ENCODE results near the gene PPP4C.

DNA sequence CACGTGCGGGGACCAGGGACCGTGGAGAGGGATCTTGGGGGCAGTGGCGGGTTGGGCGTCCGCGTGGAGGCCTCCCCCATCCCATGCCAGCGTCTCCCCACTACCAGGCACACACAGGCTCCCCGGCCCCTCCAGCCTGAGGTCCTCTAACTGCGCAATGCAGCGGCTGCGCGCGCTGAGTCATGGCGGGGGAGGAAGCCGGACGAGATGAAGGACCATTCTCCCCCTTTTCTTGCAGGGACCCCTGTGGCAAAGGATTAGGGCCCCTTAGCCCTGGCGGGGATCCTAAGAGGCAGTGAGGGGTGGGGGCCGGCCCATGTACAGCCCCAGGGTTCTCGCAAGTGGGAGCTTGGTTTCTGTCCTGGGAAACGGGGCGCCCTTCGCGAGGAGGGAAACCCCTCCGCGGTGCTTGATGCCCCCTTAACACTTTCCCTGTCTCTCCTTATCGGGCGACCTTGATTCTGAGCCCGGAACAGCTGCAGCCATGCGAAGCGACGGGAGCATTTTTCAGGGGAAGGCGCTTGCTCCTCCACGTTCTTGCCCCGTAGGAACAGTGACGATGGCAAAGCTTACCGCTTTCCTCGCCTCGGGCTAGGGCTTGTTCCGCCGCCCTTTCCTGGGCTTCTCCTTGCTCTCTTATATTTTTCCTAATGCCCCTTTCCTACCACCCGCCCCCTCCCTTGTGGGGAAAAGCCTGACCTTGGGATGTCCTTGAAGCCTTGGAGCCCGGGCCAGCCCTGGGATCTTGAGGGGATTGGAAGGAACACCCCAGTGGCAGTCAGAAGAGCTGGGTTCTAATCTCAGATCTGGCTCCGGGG, 9.6 kb upstream of the PPP4C start:
- TF ChIP-seq, protein P1, sequence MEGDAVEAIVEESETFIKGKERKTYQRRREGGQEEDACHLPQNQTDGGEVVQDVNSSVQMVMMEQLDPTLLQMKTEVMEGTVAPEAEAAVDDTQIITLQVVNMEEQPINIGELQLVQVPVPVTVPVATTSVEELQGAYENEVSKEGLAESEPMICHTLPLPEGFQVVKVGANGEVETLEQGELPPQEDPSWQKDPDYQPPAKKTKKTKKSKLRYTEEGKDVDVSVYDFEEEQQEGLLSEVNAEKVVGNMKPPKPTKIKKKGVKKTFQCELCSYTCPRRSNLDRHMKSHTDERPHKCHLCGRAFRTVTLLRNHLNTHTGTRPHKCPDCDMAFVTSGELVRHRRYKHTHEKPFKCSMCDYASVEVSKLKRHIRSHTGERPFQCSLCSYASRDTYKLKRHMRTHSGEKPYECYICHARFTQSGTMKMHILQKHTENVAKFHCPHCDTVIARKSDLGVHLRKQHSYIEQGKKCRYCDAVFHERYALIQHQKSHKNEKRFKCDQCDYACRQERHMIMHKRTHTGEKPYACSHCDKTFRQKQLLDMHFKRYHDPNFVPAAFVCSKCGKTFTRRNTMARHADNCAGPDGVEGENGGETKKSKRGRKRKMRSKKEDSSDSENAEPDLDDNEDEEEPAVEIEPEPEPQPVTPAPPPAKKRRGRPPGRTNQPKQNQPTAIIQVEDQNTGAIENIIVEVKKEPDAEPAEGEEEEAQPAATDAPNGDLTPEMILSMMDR (IDR thresholded peaks at IDR 0.05) = no peak
- no peak for TF ChIP-seq POLR2A (IDR thresholded peaks at IDR 0.05)

Data from Peyer's patch (tissue), 4 donors.